RWPE1 (cell line): ENCODE results near the gene HPD.
A peak's percentile ranks its signal among the peaks of the same experiment; 100 is the strongest.

Experiments
- CTCF ChIA-PET: fragments of 350-600 bp; sonication (Branson Sonifier 250); formaldehyde crosslinking; extraction: SDS; loops from one replicate; lab custom pipeline; 2021; lab: Yijun Ruan, JAX
- POLR2A ChIA-PET: fragments of 400-600 bp; formaldehyde crosslinking; extraction: SDS; loops from one replicate; lab custom pipeline; 2020; ENCODE audit warnings: antibody characterized with exemption; ENCODE audit not compliant: low non-redundant PET; lab: Yijun Ruan, JAX
- DNase-seq: peaks from one replicate; pipeline ENCODE4 v3.0.0; 2012; ENCODE audit warnings: low spot score
- H3K27ac ChIP-seq: fragments of 450-650 bp; 2 replicates; pipeline ENCODE4 v1.5.1; 2017
- CTCF ChIP-seq: fragments of 450-650 bp; conservative IDR thresholded peaks from 2 replicates; pipeline ENCODE4 v1.5.1; 2017; ENCODE audit warnings: low read depth, mild to moderate bottlenecking

The HPD gene

GRCh38 chr12:121825041-121825523, 33.6 kb downstream of the HPD start:
- TF ChIP-seq CTCF = no peak
- CTCF ChIA-PET = interaction anchor here (2.6 kb wide), 1 partner anchor 13 kb away, joined by 13 read pairs; no protein-coding TSS in a partner anchor
- POLR2A ChIA-PET = no interaction called here
- H3K27ac ChIP-seq = no peak overlapping the region; the same call in 1 of the 2 replicates
- no peak for DNase-seq

- POLR2A ChIA-PET = no interaction called here
Observed at GRCh38 chr12:121823727-121824115, 34.9 kb downstream of the HPD start.

GRCh38 chr12:121823101-121823726, 35.4 kb downstream of the HPD start:
- H3K27ac ChIP-seq = peak overlapping the region; percentile 35; the same call in 1 of the 2 replicates
- ChIA-PET POLR2A (no interaction called here), CTCF (interaction anchor here (2.6 kb wide), 1 partner anchor 12 kb away, joined by 13 read pairs; no protein-coding TSS in a partner anchor)
- TF ChIP-seq CTCF = no peak
- no peak for DNase-seq

More at GRCh38 chr12:121823727-121824115, 34.9 kb downstream of the HPD start:
- H3K27ac ChIP-seq = peak overlapping the region; percentile 35
- CTCF ChIA-PET = interaction anchor here (2.6 kb wide), 1 partner anchor 12 kb away, joined by 13 read pairs; no protein-coding TSS in a partner anchor
- no peak for TF ChIP-seq CTCF
- DNase-seq = no peak

GRCh38 chr12:121822393-121823100, 36.1 kb downstream of the HPD start:
- DNase-seq = no peak
- H3K27ac ChIP-seq = no peak overlapping the region
- ChIA-PET CTCF (no interaction called here), POLR2A (no interaction called here)
- TF ChIP-seq CTCF = no peak

- DNase-seq = no peak
- ChIA-PET POLR2A (no interaction called here), CTCF (interaction anchor here (1.3 kb wide), 1 partner anchor 26 kb away, joined by 3 read pairs; the partner anchor contains the start of gene RHOF)
- no peak for TF ChIP-seq CTCF
- 0 out of 2 replicates have a peak overlapping the region, but pooled peaks have one; percentile 6 for H3K27ac ChIP-seq
Observed at GRCh38 chr12:121820056-121820455, 38.6 kb downstream of the HPD start.

GRCh38 chr12:121819212-121819949, 39.3 kb downstream of the HPD start:
- TF ChIP-seq CTCF = no peak
- ChIA-PET POLR2A (no interaction called here), CTCF (interaction anchor here (0.6 to 1.3 kb wide), 3 partner anchors 25 to 647 kb away, joined by 3 read pairs; partner anchors contain the start of gene RHOF)
- H3K27ac ChIP-seq = 0 out of 2 replicates have a peak overlapping the region, but pooled peaks have one; percentile 6
- DNase-seq = no peak
